Measurements from ENCODE around the gene SARDH. TPM values are rescaled to one million over a fixed set of nuclear protein-coding genes. Genes with fewer than 3 reads are reported as not detected.

SARDH gene
- total RNA-seq, 4 donors from 2014 or later: 0.47 to 5.0 (median 0.95) TPM

GRCh38 chr9:133642708-133643361 lies 95.3 kb downstream of the SARDH start:
- no peak overlapping the region for H3K4me3 ChIP-seq
- no peak for DNase-seq
- no peaks in the 10 kb centered on the region for H3K27me3 ChIP-seq
- no peaks in the 10 kb centered on the region for H3K4me1 ChIP-seq
- TF ChIP-seq, protein P1, sequence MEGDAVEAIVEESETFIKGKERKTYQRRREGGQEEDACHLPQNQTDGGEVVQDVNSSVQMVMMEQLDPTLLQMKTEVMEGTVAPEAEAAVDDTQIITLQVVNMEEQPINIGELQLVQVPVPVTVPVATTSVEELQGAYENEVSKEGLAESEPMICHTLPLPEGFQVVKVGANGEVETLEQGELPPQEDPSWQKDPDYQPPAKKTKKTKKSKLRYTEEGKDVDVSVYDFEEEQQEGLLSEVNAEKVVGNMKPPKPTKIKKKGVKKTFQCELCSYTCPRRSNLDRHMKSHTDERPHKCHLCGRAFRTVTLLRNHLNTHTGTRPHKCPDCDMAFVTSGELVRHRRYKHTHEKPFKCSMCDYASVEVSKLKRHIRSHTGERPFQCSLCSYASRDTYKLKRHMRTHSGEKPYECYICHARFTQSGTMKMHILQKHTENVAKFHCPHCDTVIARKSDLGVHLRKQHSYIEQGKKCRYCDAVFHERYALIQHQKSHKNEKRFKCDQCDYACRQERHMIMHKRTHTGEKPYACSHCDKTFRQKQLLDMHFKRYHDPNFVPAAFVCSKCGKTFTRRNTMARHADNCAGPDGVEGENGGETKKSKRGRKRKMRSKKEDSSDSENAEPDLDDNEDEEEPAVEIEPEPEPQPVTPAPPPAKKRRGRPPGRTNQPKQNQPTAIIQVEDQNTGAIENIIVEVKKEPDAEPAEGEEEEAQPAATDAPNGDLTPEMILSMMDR (IDR thresholded peaks at IDR 0.05): no peak
- TF ChIP-seq POLR2A (IDR thresholded peaks at IDR 0.05): no peak
- H3K9me3 ChIP-seq: no peaks in the 10 kb centered on the region
- H3K36me3 ChIP-seq: no peaks in the 10 kb centered on the region
- H3K27ac ChIP-seq: no peak overlapping the region

DNA sequence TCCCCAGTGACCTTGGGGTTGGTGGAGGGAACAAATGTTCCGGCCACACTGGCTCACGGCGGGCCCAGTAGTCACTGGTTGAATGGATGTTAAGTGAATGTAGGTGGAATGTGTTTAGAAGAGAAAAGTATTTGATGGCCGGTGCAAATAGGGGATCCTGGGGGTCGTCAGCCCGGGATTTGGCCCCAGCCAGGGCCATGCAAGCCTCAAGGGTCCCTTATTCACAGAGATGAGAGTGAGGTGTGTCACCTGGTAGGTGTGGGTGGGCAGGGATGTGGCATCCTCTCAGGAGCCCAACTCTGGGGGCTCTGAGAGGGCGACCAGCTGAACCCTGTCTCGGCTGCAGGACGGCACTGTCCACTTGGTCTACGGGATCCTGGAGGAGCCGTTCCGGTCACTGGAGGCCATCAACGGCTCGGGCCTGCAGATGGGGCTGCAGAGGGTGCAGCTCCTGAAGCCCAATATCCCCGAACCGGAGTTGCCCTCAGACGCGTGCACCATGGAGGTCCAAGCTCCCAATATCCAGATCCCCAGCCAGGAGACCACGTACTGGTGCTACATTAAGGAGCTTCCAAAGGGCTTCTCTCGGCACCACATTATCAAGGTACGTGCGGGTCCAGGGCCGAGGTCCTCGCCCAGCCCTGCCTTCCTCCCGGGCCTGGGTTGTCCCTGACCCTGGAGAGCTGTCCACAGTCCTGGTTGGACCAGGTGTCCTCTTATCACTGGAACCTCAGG lies 96.1 kb downstream of the SARDH start:
- H3K4me1 ChIP-seq: no peaks in the 10 kb centered on the region
- TF ChIP-seq, protein P1 (IDR thresholded peaks at IDR 0.05): no peak
- no peak for TF ChIP-seq POLR2A (IDR thresholded peaks at IDR 0.05)
- H3K27me3 ChIP-seq: no peaks in the 10 kb centered on the region
- no peaks in the 10 kb centered on the region for H3K9me3 ChIP-seq
- no peak for DNase-seq
- H3K27ac ChIP-seq: no peak overlapping the region
- no peaks in the 10 kb centered on the region for H3K36me3 ChIP-seq
- no peak overlapping the region for H3K4me3 ChIP-seq

GRCh38 chr9:133641396-133641655 lies 96.8 kb downstream of the SARDH start:
- H3K27ac ChIP-seq: no peak overlapping the region
- TF ChIP-seq POLR2A (IDR thresholded peaks at IDR 0.05): no peak
- TF ChIP-seq, protein P1 (IDR thresholded peaks at IDR 0.05): no peak
- no peaks in the 10 kb centered on the region for H3K9me3 ChIP-seq
- no peak for DNase-seq
- H3K4me3 ChIP-seq: no peak overlapping the region
- H3K27me3 ChIP-seq: no peaks in the 10 kb centered on the region
- no peaks in the 10 kb centered on the region for H3K4me1 ChIP-seq
- H3K36me3 ChIP-seq: no peaks in the 10 kb centered on the region

- Histone ChIP-seq H3K27me3 (no peaks in the 10 kb centered on the region), H3K4me1 (no peaks in the 10 kb centered on the region), H3K27ac (no peak overlapping the region), H3K9me3 (no peaks in the 10 kb centered on the region), H3K4me3 (no peak overlapping the region), H3K36me3 (no peaks in the 10 kb centered on the region)
- DNase-seq: no peak
- TF ChIP-seq, protein P1 (IDR thresholded peaks at IDR 0.05): no peak
- TF ChIP-seq POLR2A (IDR thresholded peaks at IDR 0.05): no peak
These were observed 97.4 kb downstream of the SARDH start for GRCh38 chr9:133640580-133641395.

DNA sequence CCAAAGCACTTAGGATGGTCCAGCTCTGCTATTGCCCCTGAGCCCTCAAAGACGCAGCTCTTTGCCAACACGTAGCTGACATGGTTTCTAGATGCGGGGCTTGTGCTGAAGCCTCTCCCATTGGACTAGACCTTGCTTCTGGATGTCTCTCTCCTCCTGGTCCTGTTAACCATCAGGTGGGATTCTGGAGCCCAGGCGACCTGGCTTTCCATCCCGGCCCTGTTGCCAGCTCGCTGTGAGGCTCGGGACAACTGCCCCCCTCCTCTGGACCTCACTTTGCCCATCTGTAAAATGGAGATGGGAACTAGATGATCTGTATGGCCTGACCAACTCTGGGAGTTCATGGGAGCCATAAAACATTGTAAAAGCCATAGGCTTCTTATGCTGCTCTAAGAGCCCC lies 98.0 kb downstream of the SARDH start:
- Histone ChIP-seq H3K4me1 (no peaks in the 10 kb centered on the region), H3K36me3 (no peaks in the 10 kb centered on the region)
- TF ChIP-seq, protein P1 (IDR thresholded peaks at IDR 0.05): no peak
- TF ChIP-seq POLR2A (IDR thresholded peaks at IDR 0.05): no peak

More for the DNA sequence above, 98.0 kb downstream of the SARDH start:
- no peak overlapping the region for H3K27ac ChIP-seq
- DNase-seq: no peak
- H3K9me3 ChIP-seq: no peaks in the 10 kb centered on the region
- no peak overlapping the region for H3K4me3 ChIP-seq
- no peaks in the 10 kb centered on the region for H3K27me3 ChIP-seq
